ENCODE results near the gene ZFAND2B. TPM values are rescaled to one million over a fixed set of nuclear protein-coding genes. Genes with fewer than 3 reads are reported as not detected.

Gene ZFAND2B
- total and polyA plus RNA-seq, 2 experiments from 2014 or later, result 16.3 to 30.0 TPM

- Histone ChIP-seq H3K36me3 (ENCODE audit: insufficient read depth) (no peaks in the 10 kb centered on the region), H3K4me3 (peak overlapping the region; percentile 67), H3F3A (replicated peaks; ENCODE audit: low read depth) (0 out of 2 replicates have a peak, but pooled peaks cover 3% of the 10 kb centered on the region), H3K4me1 (ENCODE audit: insufficient read depth) (peaks cover 4% of the 10 kb centered on the region; the same call in 1 of the 2 replicates), H4K20me1 (replicated peaks; ENCODE audit: insufficient read depth) (no peaks in the 10 kb centered on the region; the same call in 1 of the 2 replicates), H3K79me2 (replicated peaks; ENCODE audit: insufficient read depth) (peaks cover 7% of the 10 kb centered on the region; the same call in 1 of the 2 replicates), H3K9me2 (ENCODE audit: insufficient read depth) (no peaks in the 10 kb centered on the region), H3K27ac (ENCODE audit: low read depth) (no peak overlapping the region), H3K27me3 (ENCODE audit: insufficient read depth) (no peaks in the 10 kb centered on the region), H2AFZ (peak overlapping the region; percentile 94; the same call in 1 of the 2 replicates), H3K4me2 (peak overlapping the region; percentile 92)
- DNase-seq (ENCODE audit: low spot score), result peak; percentile 67
- Mint-ChIP-seq H3K27me3 (ENCODE audit: insufficient read depth, low read depth, poor library complexity) (peaks cover 19% of the 10 kb centered on the region), H3K9me3 (no peaks in the 10 kb centered on the region), H3K4me3 (peak overlapping the region; percentile 89), H3K4me1 (peaks cover 20% of the 10 kb centered on the region), H3K36me3 (ENCODE audit: low read depth) (peaks cover 6% of the 10 kb centered on the region; the same call in 2 of the 3 replicates), H3K27ac (no peak overlapping the region; the same call in 1 of the 2 replicates)
- peak; percentile 21 for ATAC-seq
- no peak for TF ChIP-seq REST (IDR thresholded peaks at IDR 0.05; ENCODE audit: unreplicated experiment)
- no peak for TF ChIP-seq POLR2AphosphoS5 (IDR thresholded peaks at IDR 0.05; ENCODE audit: low read depth)
- TF ChIP-seq ETS1 (IDR thresholded peaks at IDR 0.05), result no peak
- no peak for TF ChIP-seq ZNF114 (CRISPR knock-in tag; IDR thresholded peaks at IDR 0.05)
- TF ChIP-seq NANOG (IDR thresholded peaks at IDR 0.05; ENCODE audit: borderline replicate concordance), result no peak
- TF ChIP-seq STAT1 (IDR thresholded peaks at IDR 0.05; ENCODE audit: unreplicated experiment), result no peak
- TF ChIP-seq ZNF462 (CRISPR knock-in tag; IDR thresholded peaks at IDR 0.05), result no peak
- TF ChIP-seq JUNB (IDR thresholded peaks at IDR 0.05; ENCODE audit: unreplicated experiment), result no peak
These were observed 46.8 kb upstream of the ZFAND2B start for GRCh38 chr2:219159771-219160185.

Measured in GM23338 (cell line).